Nephron (organoid): ENCODE measurements around the gene ANO2.

Source experiments
- H3K27ac Mint-ChIP-seq, 3 experiments: 2 replicates each; pipeline ENCODE4 v1.8.0; 2020; ENCODE audit warnings: mixed read lengths in 3 of 3, mild to moderate bottlenecking in 2 of 3, moderate library complexity in 1 of 3
- H3K27me3 Mint-ChIP-seq: 2 replicates; pipeline ENCODE4 v1.8.0; 2021; ENCODE audit warnings: low read depth, mild to moderate bottlenecking, moderate library complexity, mixed read lengths
- H3K36me3 Mint-ChIP-seq: 2 replicates; pipeline ENCODE4 v1.8.0; 2020; ENCODE audit warnings: low read depth, mixed read lengths
- H3K4me1 Mint-ChIP-seq: 2 replicates; pipeline ENCODE4 v1.8.0; 2020; ENCODE audit warnings: mixed read lengths
- H3K4me3 Mint-ChIP-seq, 3 experiments: 2 replicates each; pipeline ENCODE4 v1.8.0; 2020; ENCODE audit warnings: mild to moderate bottlenecking in 3 of 3, mixed read lengths in 3 of 3, moderate library complexity in 2 of 3
- H3K9me3 Mint-ChIP-seq: 2 replicates; pipeline ENCODE4 v1.8.0; 2020; ENCODE audit warnings: mixed read lengths
- CTCF ChIP-seq, 3 experiments: fragments of 200-600 bp; sonication (generic); IDR thresholded peaks; one replicate each; pipeline ENCODE4 v1.5.0; 2021; ENCODE audit warnings: antibody characterized with exemption in 3 of 3; ENCODE audit not compliant: unreplicated experiment in 3 of 3

Gene ANO2

GRCh38 chr12:5972387-5972786 is 27.3 kb upstream of the ANO2 start:
- Mint-ChIP-seq H3K4me1 (no peaks in the 10 kb centered on the region), H3K27me3 (peaks cover 32% of the 10 kb centered on the region), H3K4me3 (no peak overlapping the region), H3K36me3 (no peaks in the 10 kb centered on the region), H3K27ac (no peak overlapping the region), H3K9me3 (no peaks in the 10 kb centered on the region)
- no peak for TF ChIP-seq CTCF (IDR thresholded peaks at IDR 0.05; ENCODE audit: unreplicated experiment in 3 of 3)

GRCh38 chr12:5971194-5971850 is 26.3 kb upstream of the ANO2 start:
- TF ChIP-seq CTCF (IDR thresholded peaks at IDR 0.05; ENCODE audit: unreplicated experiment in 3 of 3), result no peak
- no peaks in the 10 kb centered on the region for H3K4me1 Mint-ChIP-seq
- H3K9me3 Mint-ChIP-seq, result no peaks in the 10 kb centered on the region
- H3K4me3 Mint-ChIP-seq, result no peak overlapping the region
- H3K36me3 Mint-ChIP-seq, result no peaks in the 10 kb centered on the region
- H3K27ac Mint-ChIP-seq, result no peak overlapping the region
- peaks cover 31% of the 10 kb centered on the region for H3K27me3 Mint-ChIP-seq

GRCh38 chr12:5969974-5970690 is 25.1 kb upstream of the ANO2 start:
- Mint-ChIP-seq H3K4me3 (no peak overlapping the region), H3K9me3 (no peaks in the 10 kb centered on the region), H3K27me3 (peaks cover 36% of the 10 kb centered on the region), H3K4me1 (peaks cover 6% of the 10 kb centered on the region), H3K36me3 (no peaks in the 10 kb centered on the region), H3K27ac (no peak overlapping the region)
- TF ChIP-seq CTCF (IDR thresholded peaks at IDR 0.05; ENCODE audit: unreplicated experiment in 3 of 3), result no peak

- no peak for TF ChIP-seq CTCF (IDR thresholded peaks at IDR 0.05; ENCODE audit: unreplicated experiment in 3 of 3)
Observed at GRCh38 chr12:5969156-5969973, 24.3 kb upstream of the ANO2 start.

GRCh38 chr12:5967645-5968415 is 22.8 kb upstream of the ANO2 start:
- peaks cover 38% of the 10 kb centered on the region for H3K27me3 Mint-ChIP-seq
- no peaks in the 10 kb centered on the region for H3K36me3 Mint-ChIP-seq
- H3K4me1 Mint-ChIP-seq, result peaks cover 8% of the 10 kb centered on the region
- TF ChIP-seq CTCF (IDR thresholded peaks at IDR 0.05; ENCODE audit: unreplicated experiment in 3 of 3), result no peak
- no peak overlapping the region for H3K4me3 Mint-ChIP-seq
- no peaks in the 10 kb centered on the region for H3K9me3 Mint-ChIP-seq
- no peak overlapping the region for H3K27ac Mint-ChIP-seq

More at GRCh38 chr12:5969156-5969973, 24.3 kb upstream of the ANO2 start:
- H3K27me3 Mint-ChIP-seq, result peaks cover 37% of the 10 kb centered on the region
- no peaks in the 10 kb centered on the region for H3K9me3 Mint-ChIP-seq
- H3K4me3 Mint-ChIP-seq, result no peak overlapping the region
- no peak overlapping the region for H3K27ac Mint-ChIP-seq
- H3K4me1 Mint-ChIP-seq, result peaks cover 8% of the 10 kb centered on the region
- no peaks in the 10 kb centered on the region for H3K36me3 Mint-ChIP-seq
